Naive B cell (primary cell): ENCODE results near the gene BCAP31. TPM values are rescaled to one million over a fixed set of nuclear protein-coding genes. Genes with fewer than 3 reads are reported as not detected.
A peak's percentile ranks its signal among the peaks of the same experiment; 100 is the strongest.
"Not testable (repeated sequence)": the region's sequence is repeated elsewhere in the genome, so short reads cannot be mapped to it uniquely, and the experiment has no call there.

ENCODE experiments used
- ATAC-seq, 2 donors: fragments of 150-1000 bp; cut with Tn5 transposase; 2 replicates each; pipeline ENCODE4 v1.10.0; 2021; ENCODE audit warnings: low read depth in 2 of 2, mild to moderate bottlenecking in 2 of 2, moderate library complexity in 2 of 2
- DNase-seq: peaks from one replicate; pipeline ENCODE4 v3.0.0; 2022
- H3K27ac Mint-ChIP-seq, 6 donors: one replicate each; pipeline ENCODE4 v1.8.0; 2020 to 2022; ENCODE audit warnings: mild to moderate bottlenecking in 6 of 6, mixed read lengths in 6 of 6, moderate library complexity in 5 of 6, inconsistent platforms in 2 of 6
- H3K27me3 Mint-ChIP-seq, 3 donors: one replicate each; pipeline ENCODE4 v1.8.0; 2021 to 2022; ENCODE audit warnings: mixed read lengths in 3 of 3, mild to moderate bottlenecking in 1 of 3
- H3K36me3 Mint-ChIP-seq, 2 donors: one replicate each; pipeline ENCODE4 v1.8.0; 2020 to 2022; ENCODE audit warnings: mixed read lengths in 2 of 2, inconsistent platforms in 1 of 2, mild to moderate bottlenecking in 1 of 2
- H3K4me1 Mint-ChIP-seq, 3 donors: one replicate each; pipeline ENCODE4 v1.8.0; 2020 to 2022; ENCODE audit warnings: mixed read lengths in 3 of 3, inconsistent platforms in 1 of 3, mild to moderate bottlenecking in 1 of 3, moderate library complexity in 1 of 3
- H3K4me3 Mint-ChIP-seq, 8 donors: one replicate each; pipeline ENCODE4 v1.8.0; 2020 to 2022; ENCODE audit warnings: mild to moderate bottlenecking in 8 of 8, mixed read lengths in 8 of 8, moderate library complexity in 8 of 8, inconsistent platforms in 2 of 8
- H3K9me3 Mint-ChIP-seq, 7 donors: one replicate each; pipeline ENCODE4 v1.8.0; 2020 to 2022; ENCODE audit warnings: mixed read lengths in 7 of 7, mild to moderate bottlenecking in 5 of 7, inconsistent platforms in 2 of 7, moderate library complexity in 1 of 7
- polyA plus RNA-seq, 6 donors: library from polyadenylated mRNA; unstranded; fragments of 300-500 nt; fragmentation: Illumina TruSeq; gene quantifications; one replicate each; pipeline ENCODE4 v1.2.3, GENCODE V29; 2021; ENCODE audit warnings: low read depth in 6 of 6

BCAP31 gene
- polyA plus RNA-seq, 6 donors from 2014 or later: 228 to 369 (median 252) TPM

GRCh38 chrX:153688911-153689590 is 35.1 kb downstream of the BCAP31 start:
- H3K4me1 Mint-ChIP-seq: peaks cover 0 to 10% (median 0%) of the 10 kb centered on the region in 3 donors
- DNase-seq: no peak

GRCh38 chrX:153688506-153688905 is 35.7 kb downstream of the BCAP31 start:
- Mint-ChIP-seq H3K27me3 (peaks cover 0 to 27% (median 15%) of the 10 kb centered on the region in 3 donors), H3K36me3 (no peaks in the 10 kb centered on the region), H3K9me3 (peaks cover 0 to 3% (median 0%) of the 10 kb centered on the region in 7 donors), H3K4me3 (no peak overlapping the region), H3K4me1 (peaks cover 0 to 10% (median 0%) of the 10 kb centered on the region in 3 donors), H3K27ac (no peak overlapping the region)
- ATAC-seq (peak in 1 of 2 donors; percentile 8), DNase-seq (no peak)

More at GRCh38 chrX:153688911-153689590, 35.1 kb downstream of the BCAP31 start:
- no peak overlapping the region for H3K4me3 Mint-ChIP-seq
- no peak for ATAC-seq
- H3K9me3 Mint-ChIP-seq: no peaks in the 10 kb centered on the region
- H3K27ac Mint-ChIP-seq: no peak overlapping the region
- H3K27me3 Mint-ChIP-seq: peaks cover 0 to 27% (median 15%) of the 10 kb centered on the region in 3 donors
- no peaks in the 10 kb centered on the region for H3K36me3 Mint-ChIP-seq

- H3K27ac Mint-ChIP-seq: no peak overlapping the region
- ATAC-seq (peak; percentile 45 to 49), DNase-seq (no peak)
- peaks cover 0 to 27% (median 15%) of the 10 kb centered on the region in 3 donors for H3K27me3 Mint-ChIP-seq
- H3K9me3 Mint-ChIP-seq: peaks cover 0 to 4% (median 0%) of the 10 kb centered on the region in 7 donors
- H3K36me3 Mint-ChIP-seq: no peaks in the 10 kb centered on the region
- H3K4me3 Mint-ChIP-seq: peak overlapping the region in 1 of 8 donors; percentile 83
- peaks cover 0 to 10% (median 0%) of the 10 kb centered on the region in 3 donors for H3K4me1 Mint-ChIP-seq
Observed at GRCh38 chrX:153688071-153688470, 36.1 kb downstream of the BCAP31 start.

- ATAC-seq: peak; percentile 43 to 58
- peak within 1 kb of the TSS in 2 of 6 donors; percentile 54 to 69 for H3K27ac Mint-ChIP-seq
Observed at GRCh38 chrX:153687121-153688039, 36.8 kb downstream of the BCAP31 start, which contains the start of gene SLC6A8. TSS of gene SLC6A8 (plus strand) at chrX:153687926. CDS start at chrX:153688575, 649 bp downstream.

GRCh38 chrX:153686711-153687110 is 37.5 kb downstream of the BCAP31 start:
- peaks cover 0 to 10% (median 0%) of the 10 kb centered on the region in 3 donors for H3K4me1 Mint-ChIP-seq
- no peaks in the 10 kb centered on the region for H3K36me3 Mint-ChIP-seq
- H3K27ac Mint-ChIP-seq: no peak overlapping the region
- peaks cover 3 to 27% (median 15%) of the 10 kb centered on the region in 3 donors for H3K27me3 Mint-ChIP-seq
- H3K9me3 Mint-ChIP-seq: peaks cover 0 to 4% (median under 1%) of the 10 kb centered on the region in 7 donors
- H3K4me3 Mint-ChIP-seq: peak overlapping the region in 6 of 8 donors; percentile 37 to 83 (median 54)
- DNase-seq: no peak
- no peak for ATAC-seq

More at GRCh38 chrX:153687121-153688039, 36.8 kb downstream of the BCAP31 start, which contains the start of gene SLC6A8:
- Mint-ChIP-seq H3K36me3 (no peaks in the 10 kb centered on the region), H3K27me3 (peaks cover 3 to 27% (median 15%) of the 10 kb centered on the region in 3 donors), H3K4me1 (peaks cover 0 to 10% (median 0%) of the 10 kb centered on the region in 3 donors), H3K9me3 (peaks cover 0 to 4% (median 0%) of the 10 kb centered on the region in 7 donors), H3K4me3 (peak within 1 kb of the TSS; percentile 64 to 91 (median 84))
- peak; percentile 32 for DNase-seq

GRCh38 chrX:153685751-153686696 is 38.2 kb downstream of the BCAP31 start:
- Mint-ChIP-seq H3K4me1 (peaks cover 0 to 10% (median 0%) of the 10 kb centered on the region in 3 donors), H3K27ac (peak overlapping the region in 1 of 6 donors; percentile 74), H3K4me3 (peak overlapping the region in 6 of 8 donors; percentile 37 to 83 (median 42)), H3K9me3 (peaks cover 0 to 4% (median 1%) of the 10 kb centered on the region in 7 donors), H3K27me3 (peaks cover 3 to 26% (median 15%) of the 10 kb centered on the region in 3 donors), H3K36me3 (no peaks in the 10 kb centered on the region)
- ATAC-seq: no peak
- no peak for DNase-seq

- no peak for ATAC-seq
- peaks cover 3 to 22% (median 18%) of the 10 kb centered on the region in 3 donors for H3K27me3 Mint-ChIP-seq
- H3K27ac Mint-ChIP-seq: no peak overlapping the region
- no peak for DNase-seq
- H3K4me3 Mint-ChIP-seq: peak overlapping the region in 1 of 8 donors; percentile 10
- H3K4me1 Mint-ChIP-seq: peaks cover 0 to 10% (median 0%) of the 10 kb centered on the region in 3 donors
- H3K9me3 Mint-ChIP-seq: peaks cover 0 to 4% (median 1%) of the 10 kb centered on the region in 7 donors
- H3K36me3 Mint-ChIP-seq: no peaks in the 10 kb centered on the region
Observed at GRCh38 chrX:153685156-153685536, 39.0 kb downstream of the BCAP31 start.

GRCh38 chrX:153684467-153685155 is 39.6 kb downstream of the BCAP31 start:
- no peak for ATAC-seq
- peaks cover 3 to 25% (median 21%) of the 10 kb centered on the region in 3 donors for H3K27me3 Mint-ChIP-seq
- H3K36me3 Mint-ChIP-seq: no peaks in the 10 kb centered on the region
- H3K9me3 Mint-ChIP-seq: peaks cover 0 to 6% (median 1%) of the 10 kb centered on the region in 7 donors
- H3K4me3 Mint-ChIP-seq: no peak overlapping the region
- peaks cover 0 to 10% (median 0%) of the 10 kb centered on the region in 3 donors for H3K4me1 Mint-ChIP-seq
- H3K27ac Mint-ChIP-seq: no peak overlapping the region
- DNase-seq: no peak

GRCh38 chrX:153683486-153683885 is 40.7 kb downstream of the BCAP31 start:
- not testable (repeated sequence) for H3K4me1 Mint-ChIP-seq, H3K4me3 Mint-ChIP-seq, DNase-seq, ATAC-seq, H3K9me3 Mint-ChIP-seq, H3K27ac Mint-ChIP-seq, H3K36me3 Mint-ChIP-seq
- H3K27me3 Mint-ChIP-seq: peaks cover 3 to 25% (median 21%) of the 10 kb centered on the region in 3 donors

- Mint-ChIP-seq H3K4me3 (no peak overlapping the region), H3K9me3 (peaks cover 0 to 6% (median 1%) of the 10 kb centered on the region in 7 donors), H3K36me3 (no peaks in the 10 kb centered on the region), H3K27ac (no peak overlapping the region), H3K27me3 (peaks cover 4 to 14% (median 12%) of the 10 kb centered on the region in 3 donors), H3K4me1 (peaks cover 0 to 2% (median 0%) of the 10 kb centered on the region in 3 donors)
- ATAC-seq: no peak
- no peak for DNase-seq
Observed at GRCh38 chrX:153681175-153681574, 43.0 kb downstream of the BCAP31 start.

GRCh38 chrX:153674219-153674851 is 49.9 kb downstream of the BCAP31 start:
- H3K4me3 Mint-ChIP-seq: peak overlapping the region in 4 of 8 donors; percentile 42 to 66 (median 58)
- peaks cover 0 to 5% (median 0%) of the 10 kb centered on the region in 7 donors for H3K9me3 Mint-ChIP-seq

More at GRCh38 chrX:153674219-153674851, 49.9 kb downstream of the BCAP31 start:
- DNase-seq (no peak), ATAC-seq (no peak)
- H3K27ac Mint-ChIP-seq: peak overlapping the region in 1 of 6 donors; percentile 66
- H3K4me1 Mint-ChIP-seq: peaks cover 5 to 9% (median 7%) of the 10 kb centered on the region in 3 donors
- peaks cover 0 to 18% of the 10 kb centered on the region in 2 donors for H3K36me3 Mint-ChIP-seq
- peaks cover 20 to 28% (median 26%) of the 10 kb centered on the region in 3 donors for H3K27me3 Mint-ChIP-seq
